AG20443 (cell line): ENCODE measurements around the gene CACNA1C.
"Not testable (repeated sequence)": the region's sequence is repeated elsewhere in the genome, so short reads cannot be mapped to it uniquely, and the experiment has no call there.

Experiments
- DNase-seq: peaks from one replicate; pipeline ENCODE4 v3.0.0; 2012; ENCODE audit warnings: low spot score, mixed read lengths

Gene CACNA1C

DNA sequence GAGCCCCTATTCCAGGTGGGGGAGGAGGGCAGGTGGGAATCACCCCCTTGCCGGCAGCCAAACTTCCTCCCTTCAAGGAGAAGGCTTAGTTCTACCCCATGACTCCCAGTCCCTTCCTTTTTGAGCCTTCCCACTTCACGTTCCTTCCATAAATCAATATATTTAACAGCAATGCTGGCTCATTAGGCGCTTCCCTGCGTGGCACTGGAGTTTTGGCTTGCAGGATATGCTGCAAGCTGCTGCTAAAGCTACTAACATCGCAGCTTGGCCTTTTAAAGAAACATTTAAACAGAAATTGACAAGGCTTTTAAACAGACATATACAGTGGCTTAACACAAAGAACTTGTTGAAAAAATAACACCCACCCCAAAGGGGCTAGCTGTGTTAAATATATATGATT is 434.0 kb downstream of the CACNA1C start:
- no peak for DNase-seq

DNA sequence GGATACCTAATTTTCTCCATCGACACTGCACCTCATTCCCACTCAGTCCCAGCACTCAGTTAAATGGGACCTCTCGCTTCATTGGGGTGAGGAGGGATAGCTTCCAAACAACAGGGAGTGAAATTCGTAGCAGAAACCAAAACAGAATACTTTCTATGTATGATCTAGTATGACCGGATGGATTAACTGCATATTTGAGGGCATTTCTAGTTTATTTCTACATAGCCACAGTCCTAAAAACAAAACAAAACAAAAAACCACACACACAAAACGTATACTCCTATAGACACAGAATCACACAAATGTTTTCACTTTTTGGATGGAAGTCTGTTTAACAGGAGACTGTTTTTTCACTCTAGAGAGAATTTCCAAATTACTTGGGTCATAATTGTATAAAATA is 434.5 kb downstream of the CACNA1C start:
- no peak for DNase-seq

DNA sequence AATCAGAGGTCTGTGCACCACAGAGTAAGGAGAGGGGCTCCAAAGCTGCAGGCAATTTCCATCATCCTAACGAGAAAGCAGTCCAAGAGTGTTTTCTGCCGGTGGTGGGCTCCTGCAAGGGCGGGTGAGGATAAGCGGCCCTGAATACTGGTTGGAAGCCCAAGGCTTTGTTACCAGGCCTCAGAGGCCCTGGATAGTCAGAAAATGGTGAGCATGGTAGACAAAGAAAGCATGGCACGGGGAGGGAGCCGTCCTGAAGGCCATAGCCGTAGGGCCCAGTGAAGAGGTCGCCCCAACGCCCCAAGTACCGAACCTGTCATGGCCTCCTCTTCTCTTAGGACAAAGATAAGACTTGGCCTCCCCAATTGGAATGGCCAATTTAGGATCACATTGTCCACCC is 435.3 kb downstream of the CACNA1C start:
- DNase-seq, result no peak

DNA sequence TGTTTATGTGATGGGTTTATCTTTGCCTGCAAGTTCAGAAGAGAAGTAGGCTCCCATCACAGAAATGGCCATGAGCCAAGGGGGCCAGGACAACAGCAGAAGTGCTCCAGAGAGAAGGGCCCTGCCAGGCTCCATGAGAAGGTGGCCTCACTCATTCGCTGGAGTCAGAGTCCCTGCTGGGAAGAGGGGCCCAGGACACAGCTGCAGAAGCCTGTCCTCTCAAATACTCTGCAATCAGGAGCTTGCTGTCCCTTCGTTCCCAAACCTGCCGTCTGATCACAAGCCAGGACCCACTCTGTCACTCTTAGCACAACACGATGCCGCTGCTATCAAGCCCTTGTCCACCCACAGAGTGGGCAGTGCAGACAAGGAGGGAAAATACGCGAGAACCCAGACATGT is 435.8 kb downstream of the CACNA1C start:
- no peak for DNase-seq

DNA sequence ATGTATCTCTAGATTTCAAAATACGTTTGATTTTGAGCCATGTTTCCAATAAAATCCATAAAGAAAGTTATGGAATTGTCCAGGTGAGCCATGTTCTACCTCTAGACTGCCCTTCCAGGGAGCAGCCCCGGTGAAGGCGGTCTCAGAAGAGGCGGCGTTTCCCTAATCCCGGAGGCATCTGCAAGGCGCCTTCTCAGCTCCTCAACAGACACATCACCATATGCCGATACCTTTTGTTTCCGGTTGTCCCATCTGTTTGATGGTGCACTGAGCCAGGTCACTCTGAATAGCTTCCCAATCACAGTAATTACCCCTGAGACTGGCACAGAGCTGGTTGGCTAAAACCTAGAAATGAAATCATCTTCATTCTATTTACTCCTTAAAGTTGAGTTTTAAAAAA is 436.5 kb downstream of the CACNA1C start:
- no peak for DNase-seq

DNA sequence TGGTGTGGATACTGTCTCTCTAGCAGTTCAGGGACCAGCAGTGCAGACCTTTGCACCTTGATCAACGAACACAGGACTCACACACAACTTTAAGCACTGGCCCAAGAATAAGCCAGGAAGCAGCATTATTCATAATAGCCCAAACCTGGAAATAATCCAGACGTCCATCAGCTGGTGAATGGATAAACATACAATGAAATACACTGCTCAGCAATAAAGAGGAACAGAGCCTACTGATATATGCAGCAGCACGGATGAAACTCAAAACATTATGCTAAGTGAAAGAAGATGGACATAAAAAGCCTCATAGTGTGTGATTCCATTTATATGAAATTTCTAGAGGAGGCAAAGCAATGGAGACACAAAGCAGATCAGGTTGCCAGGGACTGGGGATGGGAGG is 438.0 kb downstream of the CACNA1C start:
- no peak for DNase-seq

DNA sequence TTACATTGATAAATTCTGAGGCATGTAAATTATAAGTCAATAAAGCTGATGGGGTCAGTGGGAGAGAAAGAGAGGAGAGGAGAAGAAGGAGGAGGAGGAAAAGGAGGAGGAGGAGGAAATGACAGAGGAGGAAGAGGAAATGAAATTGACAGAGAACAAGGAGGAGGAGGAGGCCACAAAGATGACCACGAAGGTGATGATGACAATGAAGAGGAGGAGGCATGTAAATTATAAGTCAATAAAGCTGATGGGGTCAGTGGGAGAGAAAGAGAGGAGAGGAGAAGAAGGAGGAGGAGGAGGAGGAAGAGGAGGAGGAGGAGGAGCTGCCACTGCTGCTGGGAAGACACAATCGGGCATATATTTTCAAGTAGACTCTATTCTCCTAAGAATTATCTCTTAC is 438.6 kb downstream of the CACNA1C start:
- DNase-seq, result not testable (repeated sequence)

DNA sequence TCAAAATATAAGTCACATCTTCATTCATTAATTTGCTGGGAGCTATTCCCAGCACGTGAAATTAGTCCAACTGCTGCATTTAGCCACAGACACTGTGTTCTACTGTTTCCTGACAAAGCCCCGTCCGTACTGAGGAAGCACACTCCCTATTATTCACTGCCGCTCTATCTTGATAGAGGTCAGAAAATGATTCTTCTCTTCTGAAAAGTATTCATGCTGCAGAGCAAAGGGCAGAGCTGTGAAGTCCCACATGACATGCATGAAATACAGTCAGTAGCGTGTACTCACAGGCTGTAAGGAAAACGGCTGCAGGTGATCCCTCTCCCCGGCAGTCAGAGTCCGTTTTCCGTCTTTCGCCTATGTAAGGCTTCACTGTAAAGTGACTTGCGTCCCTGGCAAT is 439.4 kb downstream of the CACNA1C start:
- DNase-seq, result no peak

DNA sequence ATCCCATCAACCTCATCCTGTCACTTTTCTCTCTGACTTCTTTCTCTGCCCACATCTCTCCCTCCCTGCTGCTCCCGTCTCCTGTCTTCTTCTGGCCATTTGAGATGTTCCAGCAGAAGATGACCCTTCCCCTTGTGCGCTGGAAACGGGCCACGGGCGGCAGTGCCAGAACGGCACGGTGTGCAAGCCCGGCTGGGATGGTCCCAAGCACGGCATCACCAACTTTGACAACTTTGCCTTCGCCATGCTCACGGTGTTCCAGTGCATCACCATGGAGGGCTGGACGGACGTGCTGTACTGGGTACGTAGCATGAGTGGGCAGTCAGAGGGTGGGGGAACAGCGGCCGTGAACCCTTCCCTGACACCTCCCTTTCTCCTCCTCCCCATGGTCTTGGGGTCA is 440.3 kb downstream of the CACNA1C start:
- no peak for DNase-seq

DNA sequence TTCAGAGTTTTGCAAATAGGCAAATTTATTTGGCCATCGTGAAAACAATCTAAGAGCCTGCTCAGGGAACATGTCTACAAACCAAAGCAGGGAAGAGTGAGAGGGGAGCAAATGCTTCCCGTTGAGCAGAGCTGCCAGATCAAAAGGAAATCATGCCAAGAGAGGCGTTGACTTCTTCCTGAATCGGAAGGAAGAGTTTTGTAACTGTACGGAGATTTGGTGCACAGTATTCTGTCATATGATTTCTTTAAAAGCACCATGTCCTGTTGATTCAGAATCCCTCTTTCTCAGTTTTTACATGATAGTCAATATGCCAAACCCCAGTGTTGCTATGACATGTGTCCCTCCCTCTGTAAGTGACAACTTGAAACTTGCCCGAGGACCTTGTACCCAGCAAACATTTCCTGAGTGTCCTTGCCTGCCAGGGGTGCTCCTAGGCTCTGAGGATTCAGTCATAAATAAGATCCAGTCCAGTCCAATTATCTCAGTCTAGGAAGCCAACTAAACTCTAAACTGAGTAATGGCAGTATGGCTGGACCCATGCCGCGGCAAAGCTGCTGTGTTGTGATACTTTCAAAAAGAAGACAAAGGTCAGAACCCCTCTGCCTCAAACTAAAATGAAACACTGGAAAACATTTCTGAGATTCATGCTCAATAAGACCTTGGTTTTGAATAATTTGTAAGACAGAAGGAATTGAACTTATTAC is 441.9 kb downstream of the CACNA1C start:
- no peak for DNase-seq

DNA sequence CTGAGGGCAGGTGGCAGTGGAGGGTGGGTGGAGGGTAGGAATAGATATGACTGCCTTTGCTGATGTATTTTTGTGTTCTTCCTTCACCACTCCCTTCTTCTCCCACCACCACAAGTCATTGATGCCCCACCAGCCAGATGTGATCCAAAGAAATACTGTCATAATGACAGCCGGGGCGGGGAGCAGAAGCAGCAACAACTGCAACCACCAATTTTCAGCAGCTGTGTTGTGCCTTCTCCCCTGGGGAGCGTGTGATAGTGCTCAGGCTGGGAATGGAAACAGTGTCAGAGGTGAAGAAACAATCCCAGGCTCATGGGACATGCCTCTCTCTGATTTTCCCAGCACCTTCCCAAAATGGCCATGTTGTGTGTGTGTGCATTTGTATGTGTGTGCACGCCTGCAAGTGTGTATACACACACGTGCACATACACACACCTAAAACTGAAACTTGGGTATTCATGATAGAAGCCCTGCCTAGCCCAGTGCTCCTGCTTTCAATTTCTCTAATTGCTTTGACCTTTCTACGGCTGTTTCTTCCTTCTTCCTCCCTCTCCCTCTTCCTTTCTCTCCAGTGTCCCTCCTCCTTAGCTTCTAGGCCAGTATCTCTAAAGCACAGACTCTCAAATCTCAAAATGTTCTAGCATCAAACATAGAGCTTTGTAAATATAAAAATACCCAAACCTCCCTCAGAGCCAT is 442.8 kb downstream of the CACNA1C start:
- no peak for DNase-seq

DNA sequence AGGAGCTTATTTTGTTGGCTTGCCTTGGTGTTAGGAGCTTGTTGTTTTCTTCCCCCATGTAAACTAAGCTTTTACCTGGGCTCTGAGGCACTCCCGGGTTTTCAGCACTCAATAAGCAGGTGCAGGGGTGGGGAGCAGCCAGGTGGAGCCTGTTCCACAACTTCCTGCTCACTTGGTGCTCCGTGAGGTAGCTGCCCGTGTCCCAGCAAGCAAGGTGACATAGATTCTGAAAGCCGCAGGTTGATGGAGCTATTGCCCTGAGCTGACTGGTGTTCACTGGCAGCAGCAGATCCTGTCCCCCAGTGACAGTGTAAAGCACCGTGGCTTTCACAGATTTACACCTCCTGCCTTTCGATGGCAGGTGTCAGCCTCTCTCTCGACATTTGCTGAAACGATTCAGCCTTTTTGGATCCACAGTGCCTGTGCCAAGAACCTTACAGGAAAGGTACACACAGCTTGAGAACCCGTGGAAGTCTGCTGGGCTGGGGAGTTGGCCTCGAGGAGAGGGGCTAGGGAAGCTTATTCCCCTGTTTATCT is 446.2 kb downstream of the CACNA1C start:
- DNase-seq, result no peak

DNA sequence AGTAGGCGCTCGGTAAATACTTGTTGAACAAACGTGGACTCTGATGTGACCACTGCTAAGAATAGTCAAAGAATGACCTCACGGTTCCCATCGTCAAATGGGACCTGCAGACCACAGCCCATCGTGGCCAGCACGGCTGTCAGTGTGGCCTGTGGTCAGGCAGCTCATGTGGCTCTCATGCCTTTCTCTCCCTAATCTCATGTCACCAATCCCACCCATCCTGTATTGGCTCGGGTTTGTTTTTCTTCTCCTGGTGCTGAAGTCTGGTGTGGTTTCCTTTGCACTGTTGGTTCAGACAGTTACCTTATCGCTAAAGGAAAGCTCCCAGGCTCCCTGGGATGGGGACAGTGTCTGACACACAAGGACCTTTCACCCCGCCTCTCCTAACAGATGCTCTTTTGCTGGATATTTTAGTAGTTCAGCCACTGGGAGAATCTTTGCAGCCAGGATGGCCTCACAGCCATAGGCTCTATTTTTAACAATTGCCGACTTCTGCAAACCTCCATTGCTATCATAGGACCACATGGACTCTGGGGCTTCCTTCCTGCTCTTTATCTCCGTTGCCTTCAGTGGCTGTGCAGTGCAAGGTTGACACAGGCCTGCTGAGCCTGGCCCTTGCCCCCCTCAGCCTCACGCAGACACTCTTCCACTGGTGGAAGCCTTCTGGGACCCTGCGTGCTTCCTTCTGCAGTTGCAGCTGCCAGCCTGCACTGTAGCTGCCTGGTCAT is 448.8 kb downstream of the CACNA1C start:
- DNase-seq, result no peak

DNA sequence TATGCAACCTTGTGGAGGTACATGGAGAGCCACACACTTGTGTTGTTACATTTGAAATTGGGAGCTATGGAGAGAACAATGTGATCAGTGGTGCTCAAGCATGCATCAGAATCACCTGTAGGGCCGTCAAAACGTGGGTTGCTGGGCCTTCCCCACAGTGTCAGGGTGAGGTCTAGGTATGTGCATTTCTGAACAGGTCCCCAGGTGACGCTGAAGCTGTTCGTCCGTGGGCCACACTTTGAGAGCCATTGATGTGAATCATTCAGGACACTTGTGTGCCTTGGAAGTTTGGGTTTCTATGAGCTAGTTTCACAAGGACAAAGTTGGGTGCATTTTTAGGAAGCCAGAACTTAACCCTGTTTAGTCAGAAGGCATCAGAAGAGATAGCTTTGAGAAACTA is 450.2 kb downstream of the CACNA1C start:
- no peak for DNase-seq

DNA sequence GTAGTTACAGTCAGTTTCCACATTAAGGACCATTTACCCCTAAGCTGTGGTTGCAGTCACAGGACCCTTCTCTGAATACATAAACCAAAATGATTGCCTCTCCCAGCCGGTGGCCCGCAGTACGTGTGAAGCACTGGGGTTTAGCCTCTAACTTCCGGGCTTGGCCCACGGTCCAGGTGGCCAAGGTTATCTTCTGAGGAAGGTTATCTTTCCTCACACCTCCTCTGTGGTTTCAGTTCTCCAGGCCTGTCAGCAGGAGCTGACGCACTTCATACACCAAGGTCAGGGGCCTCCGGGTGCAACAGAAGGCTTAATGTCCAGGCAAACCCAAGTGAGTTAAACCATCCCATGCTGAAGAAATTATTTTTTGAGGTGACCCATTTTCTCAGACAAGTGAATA is 451.0 kb downstream of the CACNA1C start:
- no peak for DNase-seq

DNA sequence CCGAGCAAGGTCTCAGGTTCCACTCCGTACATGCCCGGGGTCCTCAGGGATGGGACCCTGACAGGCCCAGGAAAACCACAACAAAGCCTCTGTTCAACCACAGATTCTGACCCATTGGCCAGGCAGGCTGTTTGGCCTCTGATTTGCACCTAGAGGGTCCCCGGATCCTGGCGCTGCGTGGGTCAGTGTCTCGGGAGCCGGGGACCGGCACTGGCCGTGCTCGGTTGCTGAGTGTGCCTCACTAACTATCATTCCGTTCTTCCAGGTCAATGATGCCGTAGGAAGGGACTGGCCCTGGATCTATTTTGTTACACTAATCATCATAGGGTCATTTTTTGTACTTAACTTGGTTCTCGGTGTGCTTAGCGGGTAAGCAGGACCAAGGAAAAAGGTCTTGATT is 451.8 kb downstream of the CACNA1C start:
- no peak for DNase-seq

DNA sequence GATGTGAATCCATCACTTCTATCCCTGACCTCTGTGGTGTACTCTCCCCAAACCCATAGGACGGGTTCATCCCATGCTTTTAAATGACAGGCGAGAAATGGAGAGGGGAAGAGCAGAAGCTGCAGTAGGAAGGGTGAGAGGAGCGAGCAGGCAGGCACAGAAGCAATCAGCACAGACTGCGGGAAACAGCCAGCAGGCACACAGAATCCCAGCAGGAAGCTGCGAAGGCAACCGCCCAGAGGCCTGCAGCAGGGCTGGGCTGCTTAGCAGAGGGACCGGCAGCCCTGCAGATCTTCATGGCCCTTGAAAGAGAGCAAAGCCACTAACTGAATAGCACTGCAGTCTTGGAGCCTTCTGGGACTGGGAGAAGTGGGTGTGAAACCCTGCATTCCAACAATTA is 455.0 kb downstream of the CACNA1C start:
- DNase-seq, result no peak

DNA sequence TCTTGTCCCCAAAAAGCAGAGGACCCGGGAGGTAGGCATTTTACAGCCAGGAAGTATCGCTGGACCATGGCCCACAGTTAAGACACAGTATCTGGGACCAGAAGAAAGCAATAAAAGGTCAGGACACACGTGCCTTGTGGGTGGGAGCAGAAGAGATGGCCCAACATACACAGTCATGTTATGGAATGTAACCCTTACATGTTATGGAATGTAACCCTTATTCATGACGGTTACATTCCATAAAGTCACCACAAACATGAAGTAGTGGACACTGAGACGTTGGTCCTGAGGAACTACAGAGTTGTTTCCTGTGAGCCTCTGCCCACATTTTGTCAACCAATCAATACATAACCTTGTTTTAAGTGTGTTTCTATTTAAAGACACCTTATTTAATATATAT is 456.4 kb downstream of the CACNA1C start:
- no peak for DNase-seq

DNA sequence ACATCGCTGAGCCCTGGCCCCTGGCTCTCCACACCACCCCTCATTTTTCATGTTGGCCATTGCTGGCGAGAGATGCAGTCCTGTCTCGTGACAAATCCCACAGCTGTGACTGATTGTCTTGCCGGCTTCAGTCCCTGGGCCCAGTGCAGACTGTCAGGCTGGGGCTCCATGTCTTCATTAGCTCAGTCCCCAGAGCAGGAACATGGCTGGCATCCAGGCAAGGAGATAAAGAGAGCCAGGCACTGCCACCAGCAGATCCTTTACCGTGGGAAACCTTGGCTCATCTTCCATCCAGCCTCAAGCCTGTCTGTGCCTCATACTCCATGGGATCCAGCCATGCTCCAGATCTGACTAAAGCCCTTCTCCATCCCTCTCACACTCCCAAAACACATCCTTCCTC is 457.3 kb downstream of the CACNA1C start:
- no peak for DNase-seq

DNA sequence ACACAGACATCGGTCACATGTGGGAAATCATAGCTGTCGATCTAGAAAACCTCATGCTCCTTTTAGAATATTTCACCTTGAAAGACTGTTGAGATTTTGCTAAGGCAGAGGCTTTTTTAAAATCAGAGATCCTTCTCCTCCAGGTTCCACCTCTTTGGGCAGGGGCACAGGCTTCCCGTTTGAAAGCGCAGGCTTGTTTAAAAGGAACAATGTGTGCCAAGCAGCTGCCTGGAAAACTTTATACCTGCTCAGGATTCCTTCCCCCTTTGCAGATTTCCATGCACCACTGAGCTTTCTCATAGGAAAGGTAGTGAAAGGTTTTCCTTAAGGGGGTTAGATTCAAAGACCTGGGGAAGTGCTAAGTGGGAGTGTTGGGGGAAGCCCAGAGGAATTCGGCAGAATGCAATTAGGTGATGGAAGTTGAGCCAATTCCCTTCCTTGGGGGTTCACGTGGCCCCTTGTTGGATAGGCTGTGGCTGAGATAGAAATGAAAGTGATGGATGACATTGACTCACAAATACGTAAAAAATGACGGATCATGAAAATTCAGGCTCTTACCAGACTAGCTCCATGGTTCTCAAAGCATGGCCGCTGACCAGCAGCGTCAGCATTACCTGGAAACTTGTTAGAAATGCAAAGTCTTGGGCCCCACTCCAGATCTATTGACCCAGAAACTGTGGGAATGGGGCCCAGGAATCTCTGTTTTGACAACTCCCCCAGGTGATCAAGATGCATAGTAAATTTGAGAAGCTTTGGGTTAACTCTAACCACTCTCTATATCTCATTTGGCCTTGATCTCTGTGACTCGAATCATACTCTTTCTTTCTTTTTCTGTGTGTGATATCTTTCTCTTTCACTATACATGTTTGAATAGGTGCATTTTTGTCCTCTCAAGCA is 460.6 kb downstream of the CACNA1C start:
- DNase-seq, result no peak

DNA sequence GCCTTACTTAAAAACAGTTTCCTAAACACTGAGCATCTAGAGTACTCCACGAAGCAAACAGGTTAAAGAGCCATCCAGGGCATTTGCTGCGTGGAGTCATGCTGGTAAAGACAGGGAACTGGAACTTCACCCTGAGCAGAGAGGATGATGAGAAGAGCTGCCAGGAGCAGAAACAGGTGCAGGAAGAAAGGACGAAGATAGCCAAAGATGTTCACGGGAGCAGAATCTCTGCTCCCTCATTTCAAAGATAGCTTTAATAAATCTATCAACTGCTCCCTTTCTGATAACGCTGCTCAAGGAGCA is 461.2 kb downstream of the CACNA1C start:
- no peak for DNase-seq

DNA sequence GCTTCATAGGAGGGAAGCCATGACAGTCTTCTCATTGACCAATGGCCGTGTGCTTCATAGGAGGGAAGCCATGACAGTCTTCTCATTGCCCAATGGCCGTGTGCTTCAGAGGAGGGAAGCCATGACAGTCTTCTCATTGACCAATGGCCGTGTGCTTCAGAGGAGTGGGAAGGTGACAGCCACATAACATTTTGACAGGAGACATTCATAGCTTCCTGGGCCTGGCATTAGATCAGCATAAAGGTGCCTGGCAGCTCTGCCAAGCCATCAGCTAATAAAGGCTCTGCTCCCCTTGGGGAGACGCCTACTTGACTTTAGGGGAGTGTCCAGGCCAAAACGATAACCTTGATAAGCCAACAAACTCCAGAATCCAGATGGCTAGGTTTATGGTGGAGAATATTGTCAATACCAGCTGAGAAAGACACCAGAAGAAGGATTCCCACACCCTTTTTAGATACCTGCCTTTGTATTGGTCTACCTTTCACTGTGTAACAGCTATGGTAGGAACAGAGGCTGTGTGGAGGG is 468.0 kb downstream of the CACNA1C start:
- DNase-seq, result no peak
